Inflammatory macrophage treated with lipopolysaccharide for 4 hours (primary cell): ENCODE results near the gene DLG1.
A peak's percentile ranks its signal among the peaks of the same experiment; 100 is the strongest.

Experiments used
- DNase-seq: peaks from one replicate; pipeline ENCODE4 v3.0.0-alpha.2; 2020

Gene DLG1

DNA sequence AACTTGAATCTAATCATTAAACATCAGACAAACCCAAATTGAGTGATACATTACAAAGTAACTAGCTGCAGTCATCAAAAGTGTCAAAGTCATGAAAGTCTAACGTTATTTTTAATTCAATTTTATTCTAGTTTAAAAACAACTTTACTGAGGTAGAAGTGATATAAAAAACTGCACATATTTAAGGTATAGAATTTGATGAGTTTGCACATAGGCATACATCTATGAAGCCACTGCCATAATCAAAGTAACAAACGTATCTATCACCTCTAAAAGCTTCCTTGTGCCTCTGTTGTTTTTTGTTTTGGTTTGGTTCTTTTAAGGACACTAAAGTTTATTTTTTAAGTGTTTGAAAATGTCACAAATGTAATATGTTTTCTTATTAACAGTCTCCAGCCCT is 130.9 kb downstream of the DLG1 start:
- DNase-seq: no peak

- DNase-seq: no peak
These were observed 132.5 kb downstream of the DLG1 start for GRCh38 chr3:197165890-197166289.

DNA sequence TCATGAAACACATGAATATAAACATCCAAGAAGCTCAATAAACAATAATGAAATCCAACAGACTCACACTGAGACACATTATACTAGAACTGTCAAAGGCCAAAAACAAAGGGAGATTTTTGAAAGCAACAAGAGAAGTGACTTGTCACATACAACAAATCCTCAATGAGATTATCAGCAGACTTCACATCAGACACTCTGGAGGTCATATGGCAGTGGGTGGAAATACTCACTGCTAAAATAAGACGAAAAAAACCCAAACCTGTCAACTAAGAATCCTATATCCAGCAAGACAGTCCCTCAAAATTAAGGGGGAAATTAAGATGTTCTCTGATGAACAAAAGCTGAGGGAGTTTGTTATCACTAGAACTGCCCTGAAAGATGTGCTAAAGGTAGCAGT is 143.4 kb downstream of the DLG1 start:
- DNase-seq: no peak

GRCh38 chr3:197151580-197151979 is 146.8 kb downstream of the DLG1 start:
- peak; percentile 65 for DNase-seq

DNA sequence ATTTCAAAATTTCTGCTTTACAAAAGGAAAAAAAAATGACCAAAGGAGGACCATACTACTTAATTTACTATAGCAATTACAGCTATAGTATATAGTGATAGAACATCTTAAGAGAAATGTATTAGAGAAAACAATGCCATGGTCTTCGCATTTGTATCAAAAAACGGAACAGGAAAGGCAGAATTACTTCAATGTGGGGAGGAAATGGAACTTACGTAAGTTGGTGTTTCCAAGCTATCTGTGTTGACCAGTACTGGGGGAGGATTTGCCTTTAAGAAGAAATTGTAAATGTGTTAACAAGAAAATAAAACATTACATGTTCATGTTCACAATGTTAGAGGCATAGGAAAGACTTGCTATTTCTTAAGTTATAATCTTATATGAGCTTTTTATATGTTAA is 148.9 kb downstream of the DLG1 start:
- DNase-seq: peak; percentile 84

GRCh38 chr3:197144188-197144587 is 154.2 kb downstream of the DLG1 start:
- DNase-seq: no peak

DNA sequence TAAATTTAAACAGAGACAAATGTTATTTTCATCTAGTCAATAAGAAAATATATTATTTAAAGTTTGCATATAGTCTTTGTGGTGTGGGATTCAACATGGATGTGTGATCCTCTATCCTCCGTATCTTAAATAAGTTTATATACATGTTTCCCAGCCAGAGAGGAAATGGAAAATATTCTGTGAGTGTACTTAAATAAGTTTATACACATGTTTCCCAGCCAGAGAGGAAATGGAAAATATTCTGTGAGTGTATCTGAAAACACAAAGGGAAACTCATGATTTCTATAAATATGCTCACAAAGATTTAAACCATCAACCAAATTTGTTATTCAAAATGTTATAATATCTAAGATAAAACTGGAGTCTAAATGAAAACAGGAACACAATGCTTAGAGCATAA is 158.8 kb downstream of the DLG1 start:
- no peak for DNase-seq

GRCh38 chr3:197137751-197138150 is 160.7 kb downstream of the DLG1 start:
- peak; percentile 84 for DNase-seq

DNA sequence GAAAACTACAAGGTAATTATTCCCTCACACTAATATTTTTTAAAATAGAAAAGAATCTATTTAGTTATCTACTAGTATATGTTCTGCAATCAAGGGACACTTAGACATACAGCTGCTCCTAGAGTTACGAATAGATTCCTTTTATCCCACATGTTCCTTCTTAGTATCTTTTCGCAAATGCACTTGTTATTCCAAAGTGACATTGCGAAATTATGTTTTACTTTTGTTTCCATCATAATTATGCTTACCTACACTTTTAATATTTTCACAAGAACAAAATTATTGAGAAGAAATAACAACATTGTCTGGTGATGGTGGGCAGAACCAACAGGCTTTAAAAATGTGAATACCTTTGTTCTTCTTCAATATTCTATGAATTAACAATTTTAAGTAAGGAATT is 161.7 kb downstream of the DLG1 start:
- DNase-seq: no peak

- DNase-seq: no peak
These were observed 163.2 kb downstream of the DLG1 start for GRCh38 chr3:197135212-197135611.

DNA sequence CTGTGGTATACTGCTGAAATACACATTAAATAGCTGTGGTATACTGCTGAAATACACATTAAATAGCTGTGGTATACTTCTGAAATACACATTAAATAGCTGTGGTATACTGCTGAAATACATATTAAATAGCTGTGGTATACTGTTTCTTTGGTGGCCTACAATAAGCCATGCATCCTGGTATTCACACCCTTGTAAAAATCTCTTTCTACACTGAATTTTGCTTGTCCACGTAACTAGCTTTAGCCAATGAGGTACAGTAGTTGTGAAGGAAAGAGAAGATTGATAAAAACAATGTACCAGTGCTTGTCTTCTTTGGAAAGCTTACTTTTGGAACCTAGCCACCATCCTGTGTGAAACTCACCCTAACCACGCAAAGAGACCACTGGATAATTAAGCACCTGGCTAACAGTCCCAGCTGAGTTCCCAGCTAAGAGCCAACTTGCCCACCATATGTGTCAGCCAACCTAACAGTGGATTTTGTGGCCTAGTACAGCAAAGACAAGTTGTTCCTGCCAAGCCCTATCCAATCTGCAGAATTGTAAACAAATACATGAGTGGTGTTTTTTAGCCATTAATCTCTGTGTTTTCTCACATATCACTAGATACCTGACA is 165.4 kb downstream of the DLG1 start:
- no peak for DNase-seq

DNA sequence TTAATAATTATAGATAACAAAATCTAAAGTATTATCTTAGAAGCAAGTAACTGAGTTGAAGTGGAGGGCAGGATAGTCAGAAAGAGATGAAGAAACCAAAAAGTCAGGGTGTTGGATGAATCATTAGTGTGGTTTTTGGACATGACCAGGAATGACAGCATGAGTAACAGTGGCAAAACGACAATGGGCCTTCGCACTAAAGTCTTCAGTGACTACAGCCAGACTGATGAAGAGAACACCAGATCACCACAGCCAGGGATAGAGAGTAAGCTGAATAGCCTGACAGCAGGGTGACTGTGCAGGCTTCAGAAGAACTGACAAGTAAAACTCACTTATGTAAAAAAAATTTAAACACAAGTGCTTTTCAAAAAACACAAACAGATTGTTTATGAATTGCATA is 172.8 kb downstream of the DLG1 start:
- peak; percentile 24 for DNase-seq

DNA sequence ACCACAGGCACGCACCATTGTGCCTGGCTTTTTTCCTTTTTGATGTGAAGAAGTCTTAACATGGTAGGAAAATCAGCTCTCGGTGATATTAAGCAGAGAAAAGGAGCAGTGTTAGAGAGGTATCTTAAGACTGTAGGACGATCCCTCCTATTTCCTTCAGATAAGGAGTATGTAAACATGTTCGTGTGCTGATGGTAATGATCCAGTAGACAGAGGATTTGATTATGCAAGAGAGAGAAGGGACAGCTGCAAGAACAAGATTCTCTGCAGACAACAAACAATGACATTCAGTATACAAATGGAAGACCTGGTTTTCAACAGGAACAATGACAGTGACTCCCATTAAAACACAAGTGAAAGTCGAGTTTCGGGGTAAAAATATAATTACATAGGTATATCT is 173.7 kb downstream of the DLG1 start:
- DNase-seq: no peak

GRCh38 chr3:197122394-197122793 is 176.0 kb downstream of the DLG1 start:
- no peak for DNase-seq

GRCh38 chr3:197117114-197117513 is 181.3 kb downstream of the DLG1 start:
- DNase-seq: no peak

GRCh38 chr3:197114007-197114406 is 184.4 kb downstream of the DLG1 start:
- DNase-seq: no peak

- DNase-seq: no peak
These were observed 186.7 kb downstream of the DLG1 start for GRCh38 chr3:197111685-197112084.

GRCh38 chr3:197105786-197106185 is 192.6 kb downstream of the DLG1 start:
- DNase-seq: no peak

- DNase-seq: no peak
These were observed 193.7 kb downstream of the DLG1 start for GRCh38 chr3:197104738-197105137.

GRCh38 chr3:197103766-197104165 is 194.6 kb downstream of the DLG1 start:
- DNase-seq: no peak

- DNase-seq: no peak
These were observed 204.5 kb downstream of the DLG1 start for GRCh38 chr3:197093871-197094270.

- peak; percentile 60 for DNase-seq
These were observed 210.0 kb downstream of the DLG1 start for GRCh38 chr3:197088370-197088769.

DNA sequence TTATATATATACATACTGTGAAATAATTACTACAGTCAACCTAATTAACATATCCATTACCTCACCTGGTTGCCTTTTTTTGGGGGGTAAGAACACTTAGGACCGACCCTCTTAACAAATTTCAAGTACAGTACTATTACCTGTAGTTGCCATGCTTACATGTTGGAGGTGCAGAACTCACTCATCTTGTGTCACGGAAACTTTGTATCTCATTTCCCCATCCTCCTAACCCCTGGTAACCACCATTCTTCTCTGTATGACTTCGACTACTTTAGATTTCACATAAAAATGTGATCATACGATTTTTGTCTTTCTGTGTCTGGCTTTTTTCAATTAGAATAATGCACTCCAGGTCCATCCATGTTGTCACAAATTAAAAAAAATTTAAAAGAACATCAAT is 213.3 kb downstream of the DLG1 start:
- DNase-seq: no peak

- peak; percentile 65 for DNase-seq
These were observed 214.9 kb downstream of the DLG1 start for GRCh38 chr3:197083486-197083885.

- DNase-seq: no peak
These were observed 215.5 kb downstream of the DLG1 start for GRCh38 chr3:197082871-197083270.

- no peak for DNase-seq
These were observed 218.1 kb downstream of the DLG1 start for GRCh38 chr3:197080344-197080743.
